GM18517 (cell line): ENCODE data around the gene CACNG4.

ENCODE experiments used
- ATAC-seq: cut with Tn5 transposase; IDR thresholded peaks from one replicate; pipeline ENCODE4 v1.9.1; 2021; ENCODE audit warnings: mild to moderate bottlenecking, moderate library complexity; ENCODE audit not compliant: unreplicated experiment

The CACNG4 gene

DNA sequence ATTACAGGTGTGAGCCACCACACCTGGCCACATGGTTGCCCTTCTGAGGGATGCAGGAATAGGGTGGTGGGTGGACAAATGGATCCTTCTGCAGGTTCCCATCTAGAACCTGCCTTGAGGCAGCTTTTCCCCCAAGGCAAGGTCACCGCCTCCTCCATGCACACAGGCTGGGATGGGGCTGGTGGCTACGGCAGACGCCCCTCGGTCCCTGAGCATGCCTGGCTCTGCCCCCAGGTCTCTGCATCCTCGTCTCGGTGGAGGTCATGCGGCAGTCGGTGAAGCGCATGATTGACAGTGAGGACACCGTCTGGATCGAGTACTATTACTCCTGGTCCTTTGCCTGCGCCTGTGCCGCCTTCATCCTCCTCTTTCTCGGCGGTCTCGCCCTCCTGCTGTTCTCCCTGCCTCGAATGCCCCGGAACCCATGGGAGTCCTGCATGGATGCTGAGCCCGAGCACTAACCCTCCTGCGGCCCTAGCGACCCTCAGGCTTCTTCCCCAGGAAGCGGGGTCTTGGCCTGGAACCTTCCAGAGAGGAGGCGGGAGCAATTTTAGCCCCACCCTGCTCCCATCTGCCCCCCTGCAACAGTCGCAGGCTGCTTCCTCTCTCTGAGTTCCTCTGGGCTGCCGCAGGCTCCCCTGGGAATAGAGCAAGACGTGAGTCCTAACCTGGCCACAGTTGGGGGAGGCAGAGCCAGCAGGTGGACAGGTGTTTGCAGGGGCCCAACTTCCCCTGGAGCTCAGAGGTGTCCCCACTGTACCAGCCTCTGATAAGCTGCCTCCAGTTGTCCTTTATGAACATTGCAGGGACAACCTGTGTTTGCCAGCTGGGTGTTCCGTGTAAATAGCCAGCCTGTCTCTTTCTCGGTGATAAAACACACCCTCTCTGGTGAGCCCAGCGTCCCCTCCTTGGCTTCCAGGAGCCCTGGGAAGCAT, 91.6 kb downstream of the CACNG4 start:
- ATAC-seq, result no peak

DNA sequence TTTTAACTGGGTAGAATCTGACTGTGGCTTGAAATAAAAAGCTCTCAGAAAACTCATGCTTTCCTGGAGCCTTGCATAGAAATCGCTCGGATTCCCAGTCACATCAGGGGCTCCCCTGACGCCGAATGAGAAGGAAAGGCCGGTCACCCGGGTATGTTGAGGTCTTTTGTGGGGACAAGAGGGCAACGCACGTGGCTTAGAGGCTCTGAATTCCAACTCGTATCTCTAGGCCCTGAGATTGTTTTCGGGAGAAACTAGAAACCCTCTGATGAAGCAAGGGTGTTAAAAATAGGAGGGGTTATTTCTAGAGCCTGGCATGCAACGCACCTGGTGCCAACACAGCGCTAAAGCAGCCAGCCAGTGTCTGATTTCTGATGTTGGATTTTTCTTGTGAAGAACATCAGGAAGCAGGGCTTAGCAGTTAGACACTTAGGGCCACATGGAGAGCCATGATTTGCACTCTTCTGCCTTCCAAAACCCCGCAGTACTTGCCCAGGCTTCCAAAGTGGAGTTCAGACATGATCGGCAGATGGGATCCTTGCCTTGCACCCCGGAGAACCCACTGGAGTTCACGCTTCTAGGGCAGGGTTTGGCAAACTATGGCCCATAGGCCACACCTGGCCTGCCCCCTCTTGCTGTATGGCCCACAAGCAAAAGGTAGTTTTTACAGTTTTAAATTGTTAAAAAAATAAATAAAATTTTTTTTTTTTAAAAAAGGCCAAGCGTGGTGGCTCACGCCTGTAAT, 92.4 kb downstream of the CACNG4 start:
- ATAC-seq, result no peak

DNA sequence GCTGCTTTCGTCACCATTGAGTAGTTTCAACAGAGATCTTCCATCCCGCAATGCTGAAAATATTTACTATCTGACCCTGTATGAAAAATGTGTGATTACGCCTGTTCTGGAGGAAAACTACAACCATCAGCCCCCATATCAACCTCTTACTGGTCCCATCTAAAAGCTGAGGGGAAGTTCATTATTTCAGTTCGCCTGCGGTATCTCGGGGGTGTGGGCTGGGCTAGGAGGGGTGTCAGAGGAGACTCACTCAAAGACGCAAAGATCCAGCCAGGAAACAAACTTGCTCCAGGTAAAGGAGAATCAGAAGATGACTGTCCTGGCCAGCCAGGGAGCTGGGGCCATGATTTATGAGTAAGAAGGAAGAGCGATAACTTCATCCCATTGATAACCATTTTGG, 93.5 kb downstream of the CACNG4 start:
- no peak for ATAC-seq

DNA sequence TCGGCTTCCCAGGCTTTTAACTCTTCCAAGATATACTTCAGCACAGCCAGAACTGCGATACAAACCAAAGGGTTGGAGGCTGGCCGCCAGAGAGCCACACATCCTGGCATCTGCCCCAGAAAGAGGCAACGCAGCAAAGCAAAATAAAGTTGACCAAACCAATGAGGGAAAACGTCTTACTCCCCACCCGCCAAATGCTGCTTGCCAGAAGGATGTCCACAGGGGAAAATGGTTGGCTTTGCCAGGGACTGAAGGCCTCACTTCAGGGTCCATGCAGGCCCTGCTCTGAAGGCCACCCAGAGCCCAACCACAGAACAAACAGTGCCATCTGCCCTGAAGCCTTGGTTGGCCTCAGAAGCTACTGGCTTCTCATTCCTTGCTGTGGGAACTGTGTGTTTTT, 94.9 kb downstream of the CACNG4 start:
- ATAC-seq, result no peak

DNA sequence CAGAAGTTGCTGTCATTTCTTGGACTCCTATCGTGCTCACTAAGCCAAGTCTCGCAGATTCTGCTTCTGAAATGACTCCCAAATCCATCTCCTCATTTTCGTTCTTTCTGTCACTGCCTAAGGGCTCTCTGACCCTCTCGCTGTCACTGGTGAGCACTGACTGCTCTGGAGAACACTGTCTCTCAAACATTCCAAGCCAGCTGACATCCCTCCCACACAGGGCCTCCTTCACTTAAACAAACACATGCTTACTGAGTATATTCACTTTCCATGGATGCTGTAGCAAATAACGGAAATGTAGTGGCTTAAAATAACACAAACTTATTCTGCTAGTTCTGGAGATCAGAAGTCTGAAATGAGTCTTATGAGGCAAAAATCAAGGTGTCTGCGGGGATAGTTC, 98.6 kb downstream of the CACNG4 start:
- ATAC-seq, result no peak

DNA sequence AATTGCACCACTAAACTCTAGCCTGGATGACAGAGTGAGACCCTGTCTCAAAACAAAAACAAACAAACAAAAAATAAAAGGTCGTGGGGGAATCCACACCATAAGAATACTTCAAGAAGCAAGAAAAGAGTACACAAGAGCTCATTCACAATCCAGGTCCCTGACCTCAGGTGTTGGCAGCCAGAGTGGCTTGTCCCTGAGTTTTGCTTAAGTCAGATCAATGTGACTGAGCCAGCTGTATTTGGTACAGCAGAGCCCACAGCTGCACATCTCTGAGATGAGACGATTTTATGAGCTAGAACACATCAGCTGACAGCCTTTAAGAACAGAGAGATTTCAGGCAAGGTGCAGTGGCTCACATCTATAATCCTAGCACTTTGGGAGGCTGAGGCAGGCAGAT, 102.2 kb downstream of the CACNG4 start:
- no peak for ATAC-seq

DNA sequence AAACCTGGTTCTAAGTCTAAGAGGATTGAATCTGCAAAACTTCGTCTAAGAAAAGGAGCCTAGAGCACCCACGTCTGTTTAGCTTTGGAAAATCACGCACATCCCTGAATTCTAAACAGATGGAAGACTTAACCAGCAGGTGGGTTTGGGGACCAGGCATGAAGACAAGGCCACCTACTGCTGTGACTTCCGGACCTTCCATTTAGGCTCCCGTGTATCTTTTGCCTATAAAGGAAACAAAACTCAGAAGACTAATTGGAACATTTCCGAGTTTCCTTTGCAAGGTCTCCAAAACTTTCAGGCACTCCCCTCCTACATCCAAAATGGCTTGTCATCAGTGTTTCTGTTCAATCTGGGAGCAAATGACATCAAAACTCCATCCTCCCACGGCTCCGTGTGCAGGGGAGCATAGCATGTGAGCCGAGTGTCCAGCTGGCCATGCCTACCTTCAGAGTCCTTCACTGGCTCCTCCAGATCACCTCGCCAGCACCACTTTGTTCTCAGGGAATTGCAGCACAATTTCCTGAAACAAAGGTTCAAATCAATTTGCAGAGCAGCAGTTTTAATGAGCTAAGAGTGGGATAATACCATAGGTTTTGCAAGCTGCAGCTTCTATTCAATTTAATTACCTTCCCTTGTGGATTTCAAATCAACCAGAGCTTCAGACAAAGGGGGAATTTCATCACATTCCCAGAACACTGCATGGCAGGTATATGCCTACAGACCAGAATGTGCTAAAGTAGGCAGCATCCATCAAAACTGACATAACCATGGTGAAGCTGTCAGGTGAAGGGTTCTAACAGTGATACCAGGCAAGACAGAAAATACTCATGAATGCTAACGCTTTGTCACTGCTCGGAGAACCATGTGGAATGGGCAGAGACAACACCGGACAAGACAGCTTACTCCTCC, 103.3 kb downstream of the CACNG4 start:
- ATAC-seq, result no peak

DNA sequence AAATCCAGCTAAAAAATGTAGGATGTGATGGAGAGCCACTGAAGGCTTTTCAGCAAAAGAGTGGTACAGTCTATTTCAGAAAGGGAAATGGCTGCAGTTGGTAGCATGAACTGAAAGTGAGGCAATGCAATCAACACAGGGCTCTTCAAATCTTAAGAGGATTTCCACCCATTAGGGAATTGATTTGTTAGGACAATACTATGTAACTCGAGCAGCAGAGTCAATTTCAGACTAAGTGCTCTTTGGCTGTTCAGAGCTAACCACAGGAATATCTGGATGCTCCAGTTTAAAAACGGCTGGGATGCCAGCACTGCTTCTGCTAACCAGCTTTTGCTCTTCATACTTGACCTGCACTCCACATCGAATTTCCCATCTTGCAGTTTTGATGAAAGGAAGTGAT, 104.5 kb downstream of the CACNG4 start:
- no peak for ATAC-seq

DNA sequence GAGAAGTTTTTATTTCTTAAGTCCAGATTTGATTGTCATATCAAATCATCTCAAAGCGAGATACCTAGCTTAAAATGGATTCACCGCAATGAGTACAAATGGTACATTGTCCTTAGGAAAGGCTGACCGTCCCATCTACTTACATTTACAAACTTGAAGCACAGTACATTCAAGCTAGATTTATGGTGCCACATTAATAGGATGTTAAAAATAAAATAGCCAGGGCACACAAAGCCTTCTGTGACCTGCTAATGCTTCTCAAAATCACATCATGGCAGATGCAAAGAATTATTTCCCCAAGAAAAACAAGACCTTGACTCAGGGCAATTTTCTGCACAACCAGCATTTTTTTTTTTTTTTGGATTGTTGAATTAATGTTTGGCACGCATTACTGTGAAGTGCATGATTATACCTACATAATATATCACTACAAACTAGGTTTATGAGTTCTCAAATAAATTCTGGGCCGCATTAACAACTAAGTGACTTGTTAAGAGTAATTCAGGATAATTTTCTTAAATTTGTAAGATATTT, 105.2 kb downstream of the CACNG4 start:
- ATAC-seq, result no peak

DNA sequence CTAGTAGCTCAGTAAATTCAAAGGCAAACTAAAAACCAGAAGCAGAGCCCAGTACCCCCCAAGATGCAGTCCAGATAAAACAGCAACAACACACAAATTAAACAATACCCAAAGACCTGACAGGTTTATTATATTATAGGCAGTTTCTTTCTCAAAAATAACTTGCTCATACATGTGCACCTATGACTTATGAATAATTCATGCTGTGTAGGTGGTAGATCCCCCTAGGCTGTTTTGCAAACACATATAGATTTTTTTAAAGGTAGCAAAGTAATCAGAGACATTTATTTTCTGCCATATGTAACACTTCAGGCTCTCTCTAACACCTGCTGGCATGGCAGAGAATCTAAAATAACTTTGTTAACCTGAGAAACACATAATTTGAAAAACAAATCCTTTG, 107.1 kb downstream of the CACNG4 start:
- ATAC-seq, result no peak

DNA sequence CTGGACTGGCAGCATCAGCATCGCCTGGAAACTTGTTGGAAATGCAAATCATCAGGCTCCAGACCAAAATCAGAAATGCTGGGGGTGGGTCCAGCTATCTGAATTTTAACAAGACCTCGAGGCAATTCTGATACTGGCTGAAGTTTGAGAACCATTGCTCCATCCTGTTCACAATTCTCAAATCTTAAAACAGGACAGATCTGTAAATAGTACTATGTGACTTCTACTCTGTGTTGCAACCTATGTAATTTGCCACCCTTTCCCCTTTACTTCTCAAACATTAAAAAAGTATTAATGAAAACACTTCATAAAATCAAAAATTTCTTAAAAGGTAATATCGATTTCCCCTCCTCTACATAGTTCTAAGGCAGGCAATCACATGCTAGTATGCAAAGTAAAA, 108.4 kb downstream of the CACNG4 start:
- no peak for ATAC-seq

DNA sequence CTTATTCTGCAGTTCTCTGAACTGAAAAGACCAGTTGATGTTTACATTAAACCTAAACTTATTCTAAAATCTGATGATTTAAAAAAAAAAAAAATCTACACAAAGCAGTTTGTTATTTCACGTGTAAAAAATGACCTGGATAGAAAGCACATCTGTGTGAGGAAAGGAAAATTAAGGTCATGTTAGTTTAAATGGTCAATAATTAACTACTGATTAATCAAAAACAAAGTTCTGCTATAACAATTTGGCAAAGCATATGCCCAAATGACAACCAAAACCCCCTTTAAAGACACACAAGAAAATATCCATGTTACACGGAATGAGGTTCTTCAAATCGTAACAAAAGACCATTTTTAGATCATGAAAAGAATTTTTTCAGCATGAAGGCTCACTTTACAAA, 110.3 kb downstream of the CACNG4 start:
- ATAC-seq, result no peak

DNA sequence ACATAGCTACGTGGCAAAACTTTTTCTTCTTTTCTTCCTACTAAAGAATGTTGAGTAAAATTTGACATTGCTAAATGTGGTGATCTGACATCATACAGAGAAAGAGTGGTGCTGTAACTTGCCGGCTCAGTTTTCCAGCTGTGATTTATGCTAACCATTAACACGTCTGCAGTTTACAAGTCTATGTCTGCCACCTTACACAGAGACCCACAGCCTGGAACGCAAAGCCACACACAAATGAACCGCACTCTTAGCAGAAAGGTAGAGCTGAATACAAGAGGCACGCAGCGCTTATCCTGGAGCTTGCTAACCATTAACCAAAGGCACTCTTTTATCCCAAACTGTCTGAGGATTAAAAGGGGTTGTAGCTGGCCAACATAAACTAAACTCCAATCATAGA, 111.8 kb downstream of the CACNG4 start:
- ATAC-seq, result no peak

DNA sequence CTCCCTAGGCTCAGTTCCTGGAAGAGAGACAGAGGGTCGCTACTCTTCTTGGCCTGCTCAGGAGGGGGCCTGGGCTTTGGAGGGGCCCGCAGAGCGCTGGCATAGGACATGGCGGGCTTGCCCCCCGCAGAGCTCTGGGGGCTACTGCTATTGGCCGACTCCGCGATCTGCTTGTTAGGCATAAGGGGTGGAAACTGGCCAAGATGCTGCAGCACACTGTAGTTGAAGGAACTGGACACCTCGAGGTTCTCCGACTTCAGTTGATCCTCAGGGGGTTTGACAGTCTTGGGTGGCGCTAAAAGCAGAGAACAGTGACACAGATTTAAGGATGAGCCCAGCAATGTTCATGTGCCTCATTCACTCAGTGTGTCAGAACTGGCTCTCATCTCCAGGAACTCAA, 113.8 kb downstream of the CACNG4 start:
- no peak for ATAC-seq

DNA sequence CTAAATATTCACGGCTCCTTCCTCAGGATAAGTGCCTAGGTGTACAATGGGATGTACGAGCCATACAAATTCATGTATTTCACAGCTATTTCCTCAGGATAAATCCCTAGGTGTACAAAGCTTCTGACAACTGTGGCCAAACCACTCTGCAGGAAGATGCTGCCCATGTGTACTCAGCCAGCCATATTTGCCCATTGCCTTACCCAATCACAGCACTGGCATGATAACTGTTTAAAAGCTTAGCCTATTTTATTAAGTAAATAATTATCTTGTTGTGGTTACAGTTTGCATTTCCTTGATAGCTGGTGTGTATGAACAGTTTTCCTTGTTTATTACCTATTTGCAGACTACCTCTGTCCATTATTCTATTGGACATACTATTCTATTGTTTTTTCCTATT, 115.0 kb downstream of the CACNG4 start:
- ATAC-seq, result no peak

DNA sequence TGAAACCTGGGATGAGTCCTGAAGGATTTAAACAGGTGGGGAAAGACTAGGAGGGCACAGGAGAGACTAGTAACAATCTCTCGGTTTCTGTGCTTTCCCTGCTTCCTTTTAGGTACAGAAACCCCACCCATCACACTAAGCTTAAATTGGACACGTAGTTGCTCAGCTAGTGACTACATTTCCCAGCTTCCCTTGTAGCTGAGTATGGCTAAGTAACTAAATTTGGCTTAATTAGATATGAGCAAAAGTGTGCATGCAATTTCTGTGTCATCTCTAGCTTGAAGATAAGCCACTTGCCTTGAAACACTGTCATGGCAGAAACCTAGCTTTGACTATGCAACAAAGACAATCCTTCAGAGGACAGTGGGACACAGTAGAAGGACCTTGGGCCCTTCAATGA, 116.3 kb downstream of the CACNG4 start:
- ATAC-seq, result no peak

DNA sequence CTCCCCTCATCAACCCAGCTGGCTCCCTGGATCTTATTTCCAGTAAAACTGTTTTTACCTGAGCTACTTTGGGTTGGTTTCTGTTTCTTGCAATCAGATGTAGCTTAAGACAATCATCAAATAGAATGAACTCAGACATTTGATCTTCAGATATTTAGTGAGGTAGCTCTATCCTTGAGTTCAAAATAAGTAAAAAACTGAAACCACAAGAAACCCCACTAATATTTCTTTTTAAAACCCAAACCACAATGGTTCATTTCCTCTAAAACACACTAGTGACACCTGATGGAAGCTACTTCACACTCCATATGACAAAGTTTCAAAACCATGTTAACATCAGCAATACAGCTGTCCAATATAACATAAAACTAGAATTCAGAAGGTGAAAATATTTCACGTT, 117.6 kb downstream of the CACNG4 start:
- peak; percentile 80 for ATAC-seq
